ENCODE results near the gene ADRA2B. TPM values are rescaled to one million over a fixed set of nuclear protein-coding genes. Genes with fewer than 3 reads are reported as not detected.

Gene ADRA2B
- total RNA-seq, 1 donor = under 0.01 TPM

DNA sequence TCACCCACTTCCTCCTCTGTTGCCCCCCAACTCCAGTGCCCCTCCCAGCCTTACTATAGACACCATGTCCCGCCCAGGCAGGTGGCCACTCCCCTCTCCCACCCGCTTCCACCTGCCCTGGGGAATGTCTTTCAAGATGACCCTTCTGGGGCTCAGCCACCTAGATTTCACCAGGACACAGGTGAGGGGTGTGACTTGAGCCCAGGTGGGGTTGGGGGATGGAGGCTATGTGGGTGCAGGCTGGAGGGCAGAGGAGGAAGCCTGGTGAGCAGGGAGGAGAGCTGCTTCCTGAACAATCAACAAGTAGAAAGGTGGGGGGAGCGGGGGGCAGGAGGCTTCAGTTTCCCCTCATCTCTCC, 8.7 kb downstream of the ADRA2B start:
- DNase-seq (ENCODE audit: low read depth) = no peak
- TF ChIP-seq, protein P1, sequence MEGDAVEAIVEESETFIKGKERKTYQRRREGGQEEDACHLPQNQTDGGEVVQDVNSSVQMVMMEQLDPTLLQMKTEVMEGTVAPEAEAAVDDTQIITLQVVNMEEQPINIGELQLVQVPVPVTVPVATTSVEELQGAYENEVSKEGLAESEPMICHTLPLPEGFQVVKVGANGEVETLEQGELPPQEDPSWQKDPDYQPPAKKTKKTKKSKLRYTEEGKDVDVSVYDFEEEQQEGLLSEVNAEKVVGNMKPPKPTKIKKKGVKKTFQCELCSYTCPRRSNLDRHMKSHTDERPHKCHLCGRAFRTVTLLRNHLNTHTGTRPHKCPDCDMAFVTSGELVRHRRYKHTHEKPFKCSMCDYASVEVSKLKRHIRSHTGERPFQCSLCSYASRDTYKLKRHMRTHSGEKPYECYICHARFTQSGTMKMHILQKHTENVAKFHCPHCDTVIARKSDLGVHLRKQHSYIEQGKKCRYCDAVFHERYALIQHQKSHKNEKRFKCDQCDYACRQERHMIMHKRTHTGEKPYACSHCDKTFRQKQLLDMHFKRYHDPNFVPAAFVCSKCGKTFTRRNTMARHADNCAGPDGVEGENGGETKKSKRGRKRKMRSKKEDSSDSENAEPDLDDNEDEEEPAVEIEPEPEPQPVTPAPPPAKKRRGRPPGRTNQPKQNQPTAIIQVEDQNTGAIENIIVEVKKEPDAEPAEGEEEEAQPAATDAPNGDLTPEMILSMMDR (IDR thresholded peaks at IDR 0.05; ENCODE audit: insufficient read depth, low read length) = no peak
- no peak overlapping the region for H3K4me3 ChIP-seq (ENCODE audit: low read depth, low read length)

GRCh38 chr2:96106991-96107707, 9.2 kb downstream of the ADRA2B start:
- no peak overlapping the region for H3K4me3 ChIP-seq (ENCODE audit: low read depth, low read length)
- TF ChIP-seq, protein P1 (IDR thresholded peaks at IDR 0.05; ENCODE audit: insufficient read depth, low read length) = no peak
- no peak for DNase-seq (ENCODE audit: low read depth)

DNA sequence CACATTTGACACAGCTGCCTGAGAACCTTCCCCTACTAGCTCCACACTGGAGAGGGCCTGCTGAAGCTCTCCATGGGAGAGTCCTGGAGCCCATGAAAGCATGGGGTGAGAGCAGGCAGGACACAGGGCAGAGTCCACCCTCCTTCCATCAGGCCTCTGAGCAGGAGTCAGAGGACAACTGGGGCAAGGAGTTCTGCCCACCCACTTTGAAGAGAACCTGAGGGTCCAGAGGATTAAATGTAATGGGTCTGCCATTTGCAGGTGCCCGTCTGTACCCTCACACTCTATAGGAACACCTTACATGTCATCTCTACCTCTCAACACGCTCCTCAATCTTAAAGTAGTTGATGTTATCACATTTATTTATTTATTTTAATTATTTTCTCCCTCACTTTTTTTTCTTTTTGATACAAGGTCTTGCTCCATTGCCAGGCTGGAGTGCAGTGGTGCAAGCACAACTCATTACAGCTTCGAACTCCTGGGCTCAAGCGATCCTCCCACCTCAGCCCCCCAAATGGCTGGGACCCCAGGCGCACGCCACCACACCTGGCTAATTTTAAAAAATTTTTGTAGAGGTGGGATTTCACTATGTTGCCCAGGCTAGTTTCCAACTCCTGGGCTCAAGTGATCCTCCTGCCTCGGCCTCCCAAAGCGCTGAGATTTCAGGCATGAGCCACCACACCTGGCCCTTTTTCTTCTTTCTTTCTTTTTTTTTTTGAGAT, 10.2 kb downstream of the ADRA2B start:
- DNase-seq (ENCODE audit: low read depth) = no peak
- no peak overlapping the region for H3K4me3 ChIP-seq (ENCODE audit: low read depth, low read length)
- TF ChIP-seq, protein P1 (IDR thresholded peaks at IDR 0.05; ENCODE audit: insufficient read depth, low read length) = no peak

GRCh38 chr2:96105152-96105915, 11.0 kb downstream of the ADRA2B start:
- no peak overlapping the region for H3K4me3 ChIP-seq (ENCODE audit: low read depth, low read length)
- no peak for DNase-seq (ENCODE audit: low read depth)
- TF ChIP-seq, protein P1 (IDR thresholded peaks at IDR 0.05; ENCODE audit: insufficient read depth, low read length) = no peak

- TF ChIP-seq, protein P1 (IDR thresholded peaks at IDR 0.05; ENCODE audit: insufficient read depth, low read length) = no peak
- no peak overlapping the region for H3K4me3 ChIP-seq (ENCODE audit: low read depth, low read length)
- no peak for DNase-seq (ENCODE audit: low read depth)
Measured at GRCh38 chr2:96104487-96104861, 11.9 kb downstream of the ADRA2B start.

GRCh38 chr2:96103761-96104486, 12.4 kb downstream of the ADRA2B start:
- no peak overlapping the region for H3K4me3 ChIP-seq (ENCODE audit: low read depth, low read length)
- DNase-seq (ENCODE audit: low read depth) = no peak
- TF ChIP-seq, protein P1 (IDR thresholded peaks at IDR 0.05; ENCODE audit: insufficient read depth, low read length) = no peak
